GM12892 (cell line): ENCODE results near the gene PACS2.

ENCODE experiments used
- POLR2AphosphoS5 ChIP-seq: IDR thresholded peaks from 2 replicates; pipeline ENCODE4 v1.6.1; 2011; ENCODE audit warnings: low read depth, low read length, control low read depth
- TAF1 ChIP-seq: IDR thresholded peaks from 2 replicates; pipeline ENCODE4 v1.6.1; 2011; ENCODE audit warnings: low read depth, mild to moderate bottlenecking, control low read depth, low read length, borderline replicate concordance

DNA sequence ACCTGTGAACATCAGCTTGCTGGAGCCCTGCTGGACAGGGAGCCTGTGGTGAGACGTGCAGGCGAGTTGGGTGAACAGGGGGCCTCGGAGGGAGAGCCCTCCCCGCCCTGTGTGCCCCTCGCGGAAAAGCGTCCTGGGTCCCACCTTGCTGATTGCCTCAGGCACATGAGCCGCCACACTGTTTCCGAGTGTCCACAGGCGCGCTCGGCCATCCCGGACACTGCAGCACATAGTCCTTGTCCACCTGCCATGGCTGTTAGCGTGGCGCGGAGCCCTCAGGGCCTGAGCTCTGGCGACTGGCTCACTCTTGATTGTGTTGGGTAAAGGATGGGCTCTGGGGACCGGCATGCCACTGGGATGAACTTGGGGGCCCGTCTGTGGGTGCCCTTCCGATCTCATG, 40.0 kb downstream of the PACS2 start:
- TF ChIP-seq TAF1, result no peak
- no peak for TF ChIP-seq POLR2AphosphoS5
